H9 (cell line): ENCODE data around the gene CKM. TPM values are rescaled to one million over a fixed set of nuclear protein-coding genes. Genes with fewer than 3 reads are reported as not detected.

Source experiments
- DNase-seq: peaks from one replicate; pipeline ENCODE4 v3.0.0-alpha.2; 2017
- H2AFZ ChIP-seq: one replicate; pipeline ENCODE4 v1.6.1; 2013; ENCODE audit warnings: mild to moderate bottlenecking, low read length, control low read depth, moderate library complexity
- H2AK5ac ChIP-seq: 2 replicates; pipeline ENCODE4 v1.6.1; 2013; ENCODE audit warnings: low read length, control low read depth, mixed read lengths; ENCODE audit not compliant: insufficient read length
- H2BK120ac ChIP-seq: one replicate; pipeline ENCODE4 v1.6.1; 2013; ENCODE audit warnings: low read depth, mild to moderate bottlenecking, low read length, control low read depth, inconsistent platforms; ENCODE audit not compliant: poor library complexity, severe bottlenecking
- H2BK12ac ChIP-seq: 2 replicates; pipeline ENCODE4 v1.6.1; 2013; ENCODE audit warnings: low read length, control low read depth, mixed read lengths, low read depth; ENCODE audit not compliant: insufficient read length
- H2BK15ac ChIP-seq: 2 replicates; pipeline ENCODE4 v1.6.1; 2013; ENCODE audit warnings: low read depth, low read length, control low read depth
- H2BK20ac ChIP-seq: one replicate; pipeline ENCODE4 v1.6.1; 2013; ENCODE audit warnings: low read depth, mild to moderate bottlenecking, low read length, control low read depth, inconsistent platforms; ENCODE audit not compliant: poor library complexity, severe bottlenecking
- H2BK5ac ChIP-seq: 2 replicates; pipeline ENCODE4 v1.6.1; 2013; ENCODE audit warnings: low read length, control low read depth, mixed read lengths; ENCODE audit not compliant: insufficient read length
- H3K14ac ChIP-seq: 2 replicates; pipeline ENCODE4 v1.6.1; 2013; ENCODE audit warnings: low read length, control low read depth; ENCODE audit not compliant: insufficient read depth
- H3K18ac ChIP-seq: 2 replicates; pipeline ENCODE4 v1.6.1; 2013; ENCODE audit warnings: low read depth, mild to moderate bottlenecking, mixed read lengths, low read length, control low read depth; ENCODE audit not compliant: insufficient read length
- H3K23ac ChIP-seq: 2 replicates; pipeline ENCODE4 v1.6.1; 2013; ENCODE audit warnings: low read length, control low read depth, mixed read lengths, low read depth; ENCODE audit not compliant: insufficient read length
- H3K23me2 ChIP-seq: 2 replicates; pipeline ENCODE4 v1.6.1; 2013; ENCODE audit warnings: low read depth, mild to moderate bottlenecking, mixed read lengths, low read length, control low read depth; ENCODE audit not compliant: insufficient read length, poor library complexity, severe bottlenecking
- H3K27ac ChIP-seq: 2 replicates; pipeline ENCODE4 v1.5.1; 2013; ENCODE audit warnings: low read length, control low read depth, mixed read lengths, low read depth; ENCODE audit not compliant: insufficient read length
- H3K27me3 ChIP-seq: 2 replicates; pipeline ENCODE4 v1.6.1; 2013; ENCODE audit warnings: low read length, control low read depth, inconsistent platforms; ENCODE audit not compliant: insufficient read depth
- H3K4ac ChIP-seq: 2 replicates; pipeline ENCODE4 v1.6.1; 2013; ENCODE audit warnings: low read depth, mild to moderate bottlenecking, control low read depth, inconsistent platforms, low read length, moderate library complexity
- H3K4me1 ChIP-seq: 2 replicates; pipeline ENCODE4 v1.6.1; 2013; ENCODE audit warnings: low read length, control low read depth, inconsistent platforms; ENCODE audit not compliant: insufficient read depth
- H3K4me2 ChIP-seq: 2 replicates; pipeline ENCODE4 v1.6.1; 2013; ENCODE audit warnings: low read length, control low read depth, mixed read lengths; ENCODE audit not compliant: insufficient read length, insufficient read depth
- H3K56ac ChIP-seq: 2 replicates; pipeline ENCODE4 v1.6.1; 2013; ENCODE audit warnings: low read depth, mild to moderate bottlenecking, mixed read lengths, low read length, control low read depth; ENCODE audit not compliant: insufficient read length
- H3K79me1 ChIP-seq: 2 replicates; pipeline ENCODE4 v1.6.1; 2013; ENCODE audit warnings: low read depth, mild to moderate bottlenecking, moderate library complexity, low read length, control low read depth, inconsistent platforms; ENCODE audit not compliant: insufficient read depth, poor library complexity, severe bottlenecking
- H3K79me2 ChIP-seq: 2 replicates; pipeline ENCODE4 v1.6.1; 2013; ENCODE audit warnings: low read length, control low read depth, inconsistent platforms; ENCODE audit not compliant: insufficient read depth
- H3K9ac ChIP-seq: 2 replicates; pipeline ENCODE4 v1.6.1; 2013; ENCODE audit warnings: low read length, control low read depth, mixed read lengths; ENCODE audit not compliant: insufficient read length; ENCODE audit errors: extremely low read depth
- H3K9me3 ChIP-seq: one replicate; pipeline ENCODE4 v1.6.1; 2013; ENCODE audit warnings: low read depth, low read length, inconsistent platforms; ENCODE audit not compliant: control insufficient read depth
- H3T11ph ChIP-seq: one replicate; pipeline ENCODE4 v1.6.1; 2013; ENCODE audit warnings: mild to moderate bottlenecking, low read length, control low read depth, inconsistent platforms
- H4K20me1 ChIP-seq: one replicate; pipeline ENCODE4 v1.6.1; 2013; ENCODE audit not compliant: control insufficient read depth, insufficient read length, insufficient read depth
- H4K5ac ChIP-seq: 2 replicates; pipeline ENCODE4 v1.6.1; 2013; ENCODE audit warnings: low read depth, mild to moderate bottlenecking, mixed read lengths, low read length, control low read depth; ENCODE audit not compliant: insufficient read length
- H4K8ac ChIP-seq: replicated peaks from 2 replicates; pipeline ENCODE4 v1.6.1; 2013; ENCODE audit warnings: low read length, control low read depth, mixed read lengths, low read depth; ENCODE audit not compliant: insufficient read length
- H4K91ac ChIP-seq: 2 replicates; pipeline ENCODE4 v1.6.1; 2013; ENCODE audit warnings: low read depth, mild to moderate bottlenecking, moderate library complexity, mixed read lengths, low read length, control low read depth; ENCODE audit not compliant: insufficient read length
- H3K27ac Mint-ChIP-seq, 3 experiments: 2 replicates in 2 of 3; 3 replicates in 1 of 3; pipeline ENCODE4 v1.8.0; 2020 to 2021; ENCODE audit warnings: mixed read lengths in 3 of 3, mild to moderate bottlenecking in 1 of 3, moderate library complexity in 1 of 3
- H3K27me3 Mint-ChIP-seq: 2 replicates; pipeline ENCODE4 v1.8.0; 2021; ENCODE audit warnings: low read depth, mild to moderate bottlenecking, moderate library complexity, mixed read lengths
- H3K36me3 Mint-ChIP-seq, 3 experiments: 2 replicates in 2 of 3; 3 replicates in 1 of 3; pipeline ENCODE4 v1.8.0; 2020 to 2021; ENCODE audit warnings: low read depth in 3 of 3, mixed read lengths in 3 of 3; ENCODE audit not compliant: insufficient read depth in 1 of 3
- H3K4me1 Mint-ChIP-seq, 2 experiments: 2 replicates each; pipeline ENCODE4 v1.8.0; 2020; ENCODE audit warnings: mixed read lengths in 2 of 2
- H3K4me3 Mint-ChIP-seq, 2 experiments: 2 replicates in 1 of 2; 3 replicates in 1 of 2; pipeline ENCODE4 v1.8.0; 2020 to 2021; ENCODE audit warnings: mild to moderate bottlenecking in 2 of 2, mixed read lengths in 2 of 2, moderate library complexity in 1 of 2
- H3K9me3 Mint-ChIP-seq, 2 experiments: 2 replicates in 1 of 2; 3 replicates in 1 of 2; pipeline ENCODE4 v1.8.0; 2020; ENCODE audit warnings: mild to moderate bottlenecking in 2 of 2, mixed read lengths in 2 of 2, moderate library complexity in 1 of 2
- CTCF ChIP-seq: fragments of 200-600 bp; sonication (generic); conservative IDR thresholded peaks from 3 replicates; pipeline ENCODE4 v1.8.0; 2021; ENCODE audit warnings: antibody characterized with exemption, mild to moderate bottlenecking
- whole genome bisulfite sequencing: extraction: QIAGEN DNeasy Blood & Tissue Kit; methylation state at CpG from one replicate; pipeline ENCODE4 v1.1.7; 2013; ENCODE audit warnings: missing lambda C conversion rate, low lambda C conversion rate, mixed read lengths; ENCODE audit not compliant: insufficient read length; ENCODE audit errors: extremely low coverage; 5-methylcytosine and 5-hydroxymethylcytosine counted together
- total RNA-seq: library from RNA; stranded (reverse); gene quantifications from 2 replicates; pipeline ENCODE4 v1.2.1, GENCODE V29; 2021

The CKM gene
- total RNA-seq, 1 experiment from 2014 or later, result not detected

- H3K56ac ChIP-seq, result no peak overlapping the region
- TF ChIP-seq CTCF, result no peak
- no peak overlapping the region for H3K18ac ChIP-seq
- H3K23ac ChIP-seq, result no peak overlapping the region
- no peak overlapping the region for H2BK15ac ChIP-seq
- no peaks in the 10 kb centered on the region for H3K79me1 ChIP-seq
- H2BK5ac ChIP-seq, result no peak overlapping the region
- H2AFZ ChIP-seq, result no peak overlapping the region
- Mint-ChIP-seq H3K9me3 (no peaks in the 10 kb centered on the region; a peak in 2 of 5 replicates), H3K36me3 (no peaks in the 10 kb centered on the region), H3K27ac (no peak overlapping the region), H3K4me1 (peaks cover 4 to 12% of the 10 kb centered on the region in 2 experiments; a peak in 3 of 4 replicates), H3K27me3 (peaks cover 19% of the 10 kb centered on the region), H3K4me3 (no peak overlapping the region)
- no peak overlapping the region for H2BK20ac ChIP-seq
- H3K23me2 ChIP-seq, result peaks cover 12% of the 10 kb centered on the region
- H3T11ph ChIP-seq, result no peak overlapping the region
- no peak overlapping the region for H3K4ac ChIP-seq
- H3K4me1 ChIP-seq, result 0 out of 2 replicates have a peak, but pooled peaks cover 2% of the 10 kb centered on the region
- H3K27ac ChIP-seq, result no peak overlapping the region
- H4K91ac ChIP-seq, result no peak overlapping the region
- H4K5ac ChIP-seq, result no peak overlapping the region
- no peak overlapping the region for H2AK5ac ChIP-seq
- no peaks in the 10 kb centered on the region for H3K9me3 ChIP-seq
- no peak overlapping the region for H3K14ac ChIP-seq
- H3K27me3 ChIP-seq, result peaks cover 4% of the 10 kb centered on the region
- no peak for DNase-seq
- no CpG with 5 or more reads among the region's 13 CpGs for WGBS
- no peaks in the 10 kb centered on the region for H3K79me2 ChIP-seq
- H3K9ac ChIP-seq, result no peak overlapping the region
- H3K4me2 ChIP-seq, result no peak overlapping the region
- H4K8ac ChIP-seq, result no peak overlapping the region
- H2BK12ac ChIP-seq, result no peak overlapping the region
- H2BK120ac ChIP-seq, result no peak overlapping the region
- peaks cover 2% of the 10 kb centered on the region for H4K20me1 ChIP-seq
These were observed 20.2 kb upstream of the CKM start for GRCh38 chr19:45342911-45343310.
